GM12878 (cell line): ENCODE measurements around the gene ADAM15. TPM values are rescaled to one million over a fixed set of nuclear protein-coding genes. Genes with fewer than 3 reads are reported as not detected.

Experiments used
- ATAC-seq: fragments of 200-7000 bp; cut with Tn5 transposase; 3 replicates; pipeline ENCODE4 v1.9.1; 2020; ENCODE audit warnings: mild to moderate bottlenecking, moderate library complexity
- BruUV-seq: library from RNA; stranded (reverse); fragments of 400-500 nt; replicated peaks from 2 replicates; lab custom pipeline; 2021; lab: Mats Ljungman, UMichigan
- CTCF ChIA-PET: fragments of 300-600 bp; sonication (Branson Sonifier 250); formaldehyde crosslinking; extraction: SDS; loops from one replicate; lab custom pipeline; 2021; ENCODE audit warnings: inconsistent platforms; lab: Yijun Ruan, JAX
- POLR2A ChIA-PET: fragments of 350-600 bp; formaldehyde crosslinking; extraction: SDS; loops from one replicate; lab custom pipeline; 2021; ENCODE audit warnings: inconsistent platforms; lab: Charles Lee
- RAD21 ChIA-PET: fragments of 300-600 bp; sonication (Branson Sonifier 250); formaldehyde crosslinking; loops from one replicate; lab custom pipeline; 2023; ENCODE audit warnings: antibody characterized with exemption; ENCODE audit not compliant: unreplicated experiment; lab: Charles Lee
- SMC1A ChIA-PET: fragments of 300-600 bp; sonication (Branson Sonifier 250); formaldehyde crosslinking; loops from one replicate; lab custom pipeline; 2023; ENCODE audit not compliant: unreplicated experiment, uncharacterized antibody; lab: Charles Lee
- DNase-seq: peaks from one replicate; pipeline ENCODE4 v3.0.0-alpha.2; 2011; ENCODE audit warnings: low read depth, low spot score
- FAIRE-seq: peaks from 3 replicates; lab custom pipeline; 2011; peaks lifted over from hg19 to GRCh38; lab: Jason Lieb, UNC
- H2AFZ ChIP-seq: 2 replicates; pipeline ENCODE4 v1.6.0; 2011; ENCODE audit warnings: low read depth, low read length, control low read depth; ENCODE audit not compliant: control insufficient read depth
- H3K27ac ChIP-seq: 2 replicates; pipeline ENCODE4 v1.5.1; 2011; ENCODE audit warnings: control low read depth; ENCODE audit not compliant: control insufficient read depth, insufficient read depth
- H3K27me3 ChIP-seq, 2 experiments: replicated peaks in 1 of 2; 2 replicates each; pipeline versions ENCODE4 v1.6.0 to v1.6.1; 2011; ENCODE audit warnings: low read length in 1 of 2; ENCODE audit not compliant: control insufficient read depth in 2 of 2, insufficient read depth in 2 of 2
- H3K36me3 ChIP-seq, 2 experiments: 2 replicates each; pipeline ENCODE4 v1.5.1; 2011; ENCODE audit warnings: low read length in 1 of 2; ENCODE audit not compliant: control insufficient read depth in 2 of 2, insufficient read depth in 2 of 2
- H3K4me1 ChIP-seq: 2 replicates; pipeline ENCODE4 v1.6.1; 2011; ENCODE audit warnings: mild to moderate bottlenecking, low read length, moderate library complexity, mixed read lengths; ENCODE audit not compliant: control insufficient read depth, insufficient read depth
- H3K4me2 ChIP-seq: 2 replicates; pipeline ENCODE4 v1.6.0; 2011; ENCODE audit warnings: control low read depth; ENCODE audit not compliant: control insufficient read depth, insufficient read depth
- H3K4me3 ChIP-seq: fragments of 200-600 bp; sonication (generic); 2 replicates; pipeline ENCODE4 v1.5.1; 2016
- H3K79me2 ChIP-seq: 2 replicates; pipeline ENCODE4 v1.6.0; 2011; ENCODE audit warnings: low read length; ENCODE audit not compliant: control insufficient read depth, insufficient read depth
- H3K9ac ChIP-seq: 2 replicates; pipeline ENCODE4 v1.8.0; 2011; ENCODE audit warnings: low read length, control low read depth, mixed read lengths; ENCODE audit not compliant: control insufficient read depth, insufficient read depth
- H3K9me3 ChIP-seq: replicated peaks from 3 replicates; pipeline ENCODE4 v1.5.1; 2011; ENCODE audit warnings: mild to moderate bottlenecking, low read length; ENCODE audit not compliant: control insufficient read depth, insufficient read depth
- H4K20me1 ChIP-seq: 2 replicates; pipeline ENCODE4 v1.6.0; 2011; ENCODE audit not compliant: control insufficient read depth, insufficient read depth
- SRF ChIP-seq, 2 experiments: IDR thresholded peaks; 2 replicates each; pipeline ENCODE4 v1.6.1; 2011; ENCODE audit warnings: low read depth in 2 of 2, low read length in 2 of 2, mild to moderate bottlenecking in 1 of 2, moderate library complexity in 1 of 2
- TCF12 ChIP-seq: IDR thresholded peaks from 2 replicates; pipeline ENCODE4 v1.6.1; 2011; ENCODE audit warnings: low read depth, mild to moderate bottlenecking, low read length
- WGBS: methylation state at CpG from one replicate; pipeline ENCODE4 v1.1.6; 2016; ENCODE audit warnings: low lambda C conversion rate; ENCODE audit not compliant: insufficient replicate concordance, insufficient coverage; ENCODE audit errors: missing lambda C conversion rate; 5-methylcytosine and 5-hydroxymethylcytosine counted together
- in situ Hi-C: fragments of 300-500 bp; cut with MboI; formaldehyde crosslinking; loops from 9 replicates; pipeline ENCODE4 v1.14.3; 2018; ENCODE audit warnings: mixed read lengths
- intact Hi-C: fragments of 100-400 bp; cut with micrococcal nuclease; formaldehyde crosslinking; loops from one replicate; pipeline ENCODE4 v1.14.2; 2022; ENCODE audit not compliant: unreplicated experiment
- polyA plus RNA-seq, 11 experiments: library from polyadenylated mRNA; depleted of rRNA in 4 of 11; unstranded in 6 of 11; stranded (reverse) in 5 of 11; fragments of >200 nt; fragmentation: Nextera tagmentation in 4 of 11; fragmentation: Illumina TruSeq in 1 of 11; extraction: Ambion mirVana in 4 of 11; extraction: Trizol in 1 of 11; gene quantifications; 1 replicate in 1 of 11; 2 replicates in 10 of 11; pipeline versions ENCODE4 v1.2.1 to v1.2.3, GENCODE V29; 2011 to 2016; ENCODE audit warnings: inconsistent platforms in 2 of 11, missing spikeins in 2 of 11, low read depth in 1 of 11
- total RNA-seq, 4 experiments: library from RNA; depleted of rRNA in 3 of 4; stranded (reverse); fragments of >200 nt in 3 of 4; fragmentation: Illumina TruSeq in 1 of 4; extraction: Trizol in 1 of 4; gene quantifications; 2 replicates each; pipeline versions ENCODE4 v1.2.1 to v1.2.3, GENCODE V29; 2013 to 2021
- TF ChIP-seq, protein P1 (sequence below): fragments of 450-650 bp; IDR thresholded peaks from 2 replicates; pipeline ENCODE4 v1.6.1; 2017; ENCODE audit warnings: borderline replicate concordance

Gene ADAM15
- total and polyA plus RNA-seq, 10 of the 15 experiments (the other 5 are each of a cell fraction or from before 2014, with no cell fraction given), result 0.29 to 38.8 (median 14.7) TPM

DNA sequence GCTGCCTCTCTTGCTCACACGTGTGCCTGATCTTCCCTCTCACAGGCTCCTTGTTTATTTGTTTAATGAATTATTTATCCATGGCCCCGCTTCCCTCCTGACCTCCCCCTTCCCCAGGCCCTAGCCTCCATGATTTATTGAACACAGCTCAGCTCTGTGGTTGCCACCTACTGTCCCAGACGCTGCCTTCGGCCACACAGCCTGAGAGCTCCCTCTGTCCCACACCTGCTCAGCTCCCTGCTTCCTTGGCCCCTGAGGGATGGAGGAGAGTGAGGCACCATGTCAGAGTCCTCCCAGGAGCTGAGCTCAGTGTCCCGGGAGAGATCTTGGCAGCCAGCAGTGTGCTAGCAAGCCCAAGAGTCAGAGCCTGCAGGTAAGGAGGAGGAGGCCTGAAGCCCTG, 24.4 kb downstream of the ADAM15 start:
- no peak for ATAC-seq
- no peak overlapping the region for H3K9ac ChIP-seq
- no peaks in the 10 kb centered on the region for H3K9me3 ChIP-seq
- no peak for DNase-seq
- no peak overlapping the region for H3K4me2 ChIP-seq
- POLR2A ChIA-PET, result interaction anchor here (0.8 to 1.5 kb wide), 2 partner anchors 9 to 11 kb away, joined by 3 to 5 read pairs; no protein-coding TSS in a partner anchor
- no peaks in the 10 kb centered on the region for H3K79me2 ChIP-seq
- no peak for FAIRE-seq
- SMC1A ChIA-PET, result interaction anchor here (1.2 kb wide), 1 partner anchor 93 kb away, joined by 4 read pairs; no protein-coding TSS in a partner anchor
- no TSS peak for BruUV-seq
- intact Hi-C loops, result no loop called here
- H3K4me3 ChIP-seq, result no peak overlapping the region
- TF ChIP-seq, protein P1, sequence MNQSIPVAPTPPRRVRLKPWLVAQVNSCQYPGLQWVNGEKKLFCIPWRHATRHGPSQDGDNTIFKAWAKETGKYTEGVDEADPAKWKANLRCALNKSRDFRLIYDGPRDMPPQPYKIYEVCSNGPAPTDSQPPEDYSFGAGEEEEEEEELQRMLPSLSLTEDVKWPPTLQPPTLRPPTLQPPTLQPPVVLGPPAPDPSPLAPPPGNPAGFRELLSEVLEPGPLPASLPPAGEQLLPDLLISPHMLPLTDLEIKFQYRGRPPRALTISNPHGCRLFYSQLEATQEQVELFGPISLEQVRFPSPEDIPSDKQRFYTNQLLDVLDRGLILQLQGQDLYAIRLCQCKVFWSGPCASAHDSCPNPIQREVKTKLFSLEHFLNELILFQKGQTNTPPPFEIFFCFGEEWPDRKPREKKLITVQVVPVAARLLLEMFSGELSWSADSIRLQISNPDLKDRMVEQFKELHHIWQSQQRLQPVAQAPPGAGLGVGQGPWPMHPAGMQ, result no peak
- TF ChIP-seq, all 136 proteins: peak for 0
- in situ Hi-C loops, result no loop called here
- Histone ChIP-seq H4K20me1 (no peaks in the 10 kb centered on the region), H3K27ac (no peak overlapping the region), H3K36me3 (no peaks in the 10 kb centered on the region), H3K4me1 (peaks cover 18% of the 10 kb centered on the region), H3K27me3 (peaks cover 7 to 9% of the 10 kb centered on the region in 2 experiments; a peak in 3 of 4 replicates), H2AFZ (no peak overlapping the region)
- ChIA-PET CTCF (interaction anchor here (1.8 to 3.2 kb wide), 4 partner anchors 10 to 32 kb away, joined by 7 to 32 read pairs (median 12); partner anchors contain the start of gene EFNA4), RAD21 (interaction anchor here (1.7 kb wide), 1 partner anchor 11 kb away, joined by 7 read pairs; the partner anchor contains the start of gene EFNA4)
- WGBS, result 52% methylated on average over 5 of the region's 5 CpGs

- TF ChIP-seq SRF (IDR thresholded peaks at IDR 0.05; ENCODE audit: low read depth in 2 of 2, low read length in 2 of 2), result peak; percentile 55 to 72; a peak in 3 of 4 replicates
- TF ChIP-seq TCF12, result no peak
- WGBS, result 0% methylated on average over 1 of the region's 1 CpG
- Histone ChIP-seq H3K27ac (no peak overlapping the region), H3K9ac (no peak overlapping the region), H3K4me1 (peaks cover 19% of the 10 kb centered on the region), H3K9me3 (no peaks in the 10 kb centered on the region), H2AFZ (no peak overlapping the region), H3K4me2 (no peak overlapping the region), H3K4me3 (no peak overlapping the region), H3K79me2 (no peaks in the 10 kb centered on the region), H4K20me1 (no peaks in the 10 kb centered on the region), H3K36me3 (no peaks in the 10 kb centered on the region), H3K27me3 (peaks cover 11 to 15% of the 10 kb centered on the region in 2 experiments; a peak in 3 of 4 replicates)
- DNase-seq, result no peak
- intact Hi-C loops (no loop called here), in situ Hi-C loops (no loop called here)
- no peak for ATAC-seq
- FAIRE-seq, result no peak
- BruUV-seq, result no TSS peak
- CTCF ChIA-PET, result interaction anchor here (0.7 to 3.2 kb wide), 5 partner anchors 9 to 869 kb away, joined by 3 to 32 read pairs (median 8); partner anchors contain the start of gene EFNA4
- RAD21 ChIA-PET, result interaction anchor here (1.7 kb wide), 1 partner anchor 12 kb away, joined by 7 read pairs; the partner anchor contains the start of gene EFNA4
- SMC1A ChIA-PET, result interaction anchor here (0.8 to 1.2 kb wide), 3 partner anchors 15 to 92 kb away, joined by 3 to 4 read pairs (median 3); no protein-coding TSS in a partner anchor
- POLR2A ChIA-PET, result interaction anchor here (1.0 to 1.5 kb wide), 2 partner anchors 10 to 12 kb away, joined by 3 to 5 read pairs; no protein-coding TSS in a partner anchor
Observed at GRCh38 chr1:155076371-155076770, 25.3 kb downstream of the ADAM15 start.
